ENCODE measurements around the gene DFFB.

DFFB gene

DNA sequence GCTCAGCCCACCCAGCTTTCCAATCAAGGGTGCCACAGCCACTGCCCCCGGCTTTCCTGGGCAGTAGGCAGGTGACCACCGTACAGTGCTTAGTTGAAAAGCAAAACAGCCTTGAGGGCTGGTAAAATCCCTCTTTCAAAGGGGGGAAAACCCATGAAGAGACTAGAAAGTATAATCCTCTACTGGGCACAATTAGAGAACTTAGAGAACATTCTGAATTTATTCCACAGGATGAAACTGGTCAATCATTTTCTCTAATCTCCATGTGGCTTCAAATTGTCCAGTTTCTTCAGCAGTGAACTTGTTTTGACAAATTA, 45.7 kb upstream of the DFFB start:
- no peak overlapping the region for H3K4me3 ChIP-seq (replicated peaks; ENCODE audit: insufficient read depth, low read length)
- no peak for DNase-seq (ENCODE audit: low read depth in 1 of 2, low spot score in 1 of 2)
- TF ChIP-seq SPI1 (IDR thresholded peaks at IDR 0.05; ENCODE audit: borderline replicate concordance, low read depth): no peak
- no peaks in the 10 kb centered on the region for H3K27me3 ChIP-seq (ENCODE audit: insufficient read depth, poor library complexity, severe bottlenecking)
- no peak overlapping the region for H3K27ac ChIP-seq (replicated peaks)

DNA sequence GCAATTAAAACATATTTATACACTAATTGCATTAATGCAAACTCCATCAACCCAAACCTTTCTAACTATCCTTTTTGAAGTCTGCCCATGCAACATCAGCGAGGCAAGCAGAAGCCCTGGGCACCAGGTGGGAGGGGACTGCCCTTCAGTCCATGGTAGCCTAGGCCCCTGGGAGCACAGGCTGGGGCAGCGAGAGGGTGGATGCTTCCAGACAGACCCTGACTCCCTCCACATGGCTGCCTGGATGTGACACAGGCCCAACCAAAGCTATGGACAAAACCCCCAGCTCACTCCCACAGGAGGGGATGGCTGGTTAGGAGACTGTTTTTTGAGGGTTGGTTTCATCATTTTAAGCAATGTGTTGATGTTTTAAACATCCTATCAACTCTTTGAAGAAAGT, 43.2 kb upstream of the DFFB start:
- H3K27ac ChIP-seq (replicated peaks): no peak overlapping the region
- no peak for TF ChIP-seq POLR2AphosphoS5 (IDR thresholded peaks at IDR 0.05; ENCODE audit: low read depth)
- TF ChIP-seq, protein P1, sequence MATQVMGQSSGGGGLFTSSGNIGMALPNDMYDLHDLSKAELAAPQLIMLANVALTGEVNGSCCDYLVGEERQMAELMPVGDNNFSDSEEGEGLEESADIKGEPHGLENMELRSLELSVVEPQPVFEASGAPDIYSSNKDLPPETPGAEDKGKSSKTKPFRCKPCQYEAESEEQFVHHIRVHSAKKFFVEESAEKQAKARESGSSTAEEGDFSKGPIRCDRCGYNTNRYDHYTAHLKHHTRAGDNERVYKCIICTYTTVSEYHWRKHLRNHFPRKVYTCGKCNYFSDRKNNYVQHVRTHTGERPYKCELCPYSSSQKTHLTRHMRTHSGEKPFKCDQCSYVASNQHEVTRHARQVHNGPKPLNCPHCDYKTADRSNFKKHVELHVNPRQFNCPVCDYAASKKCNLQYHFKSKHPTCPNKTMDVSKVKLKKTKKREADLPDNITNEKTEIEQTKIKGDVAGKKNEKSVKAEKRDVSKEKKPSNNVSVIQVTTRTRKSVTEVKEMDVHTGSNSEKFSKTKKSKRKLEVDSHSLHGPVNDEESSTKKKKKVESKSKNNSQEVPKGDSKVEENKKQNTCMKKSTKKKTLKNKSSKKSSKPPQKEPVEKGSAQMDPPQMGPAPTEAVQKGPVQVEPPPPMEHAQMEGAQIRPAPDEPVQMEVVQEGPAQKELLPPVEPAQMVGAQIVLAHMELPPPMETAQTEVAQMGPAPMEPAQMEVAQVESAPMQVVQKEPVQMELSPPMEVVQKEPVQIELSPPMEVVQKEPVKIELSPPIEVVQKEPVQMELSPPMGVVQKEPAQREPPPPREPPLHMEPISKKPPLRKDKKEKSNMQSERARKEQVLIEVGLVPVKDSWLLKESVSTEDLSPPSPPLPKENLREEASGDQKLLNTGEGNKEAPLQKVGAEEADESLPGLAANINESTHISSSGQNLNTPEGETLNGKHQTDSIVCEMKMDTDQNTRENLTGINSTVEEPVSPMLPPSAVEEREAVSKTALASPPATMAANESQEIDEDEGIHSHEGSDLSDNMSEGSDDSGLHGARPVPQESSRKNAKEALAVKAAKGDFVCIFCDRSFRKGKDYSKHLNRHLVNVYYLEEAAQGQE (IDR thresholded peaks at IDR 0.05; ENCODE audit: insufficient replicate concordance, low read depth): no peak
- no peak for TF ChIP-seq GABPA (IDR thresholded peaks at IDR 0.05; ENCODE audit: low read depth)
- no peak for TF ChIP-seq SPI1 (IDR thresholded peaks at IDR 0.05; ENCODE audit: borderline replicate concordance, low read depth)
- no peak overlapping the region for H3K4me3 ChIP-seq (replicated peaks; ENCODE audit: insufficient read depth, low read length)
- H3K27me3 ChIP-seq (ENCODE audit: insufficient read depth, poor library complexity, severe bottlenecking): no peaks in the 10 kb centered on the region
- DNase-seq (ENCODE audit: low read depth in 1 of 2, low spot score in 1 of 2): no peak

DNA sequence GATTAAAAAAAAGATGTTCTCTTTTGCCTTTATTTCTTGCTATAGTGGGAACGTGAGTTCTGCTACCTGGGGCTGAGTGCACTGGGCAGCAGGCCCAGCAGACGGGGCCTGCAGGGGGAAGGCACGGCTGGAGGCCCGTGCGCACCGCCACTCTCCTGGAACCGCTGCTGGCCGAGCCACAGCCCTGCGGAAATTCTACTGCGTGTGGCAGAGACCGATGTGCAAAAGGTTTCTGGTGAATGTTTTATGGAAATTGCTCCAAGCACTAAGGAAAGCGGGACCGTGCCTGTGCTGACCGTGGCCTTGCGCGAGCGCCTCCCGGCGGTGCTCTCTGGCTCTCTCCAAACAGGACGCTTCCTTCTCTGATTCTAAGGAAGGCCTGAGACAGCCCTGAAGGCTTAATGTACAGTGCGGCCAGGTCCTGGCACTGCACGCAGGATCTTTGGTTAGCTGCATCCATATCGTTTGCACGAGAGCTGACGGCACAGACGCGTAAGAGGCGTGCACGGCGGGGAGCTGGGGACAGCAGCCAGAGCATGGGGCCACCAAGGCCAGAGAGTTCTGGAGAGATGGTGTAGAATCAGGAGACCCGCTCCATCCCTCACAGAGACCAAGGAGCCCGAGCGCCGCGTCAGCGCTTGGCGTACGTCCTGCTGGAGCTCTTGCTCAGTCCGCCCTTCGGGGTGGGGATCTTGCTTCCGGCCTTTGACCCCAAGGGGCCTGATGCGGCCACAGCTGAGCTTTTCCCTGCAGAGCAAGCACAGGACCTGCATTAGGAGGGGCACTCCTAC, 42.3 kb upstream of the DFFB start:
- Histone ChIP-seq H3K27me3 (ENCODE audit: insufficient read depth, poor library complexity, severe bottlenecking) (no peaks in the 10 kb centered on the region), H3K27ac (replicated peaks) (no peak overlapping the region), H3K4me3 (replicated peaks; ENCODE audit: insufficient read depth, low read length) (no peak overlapping the region)
- no peak for DNase-seq (ENCODE audit: low read depth in 1 of 2, low spot score in 1 of 2)
- TF ChIP-seq, protein P2, sequence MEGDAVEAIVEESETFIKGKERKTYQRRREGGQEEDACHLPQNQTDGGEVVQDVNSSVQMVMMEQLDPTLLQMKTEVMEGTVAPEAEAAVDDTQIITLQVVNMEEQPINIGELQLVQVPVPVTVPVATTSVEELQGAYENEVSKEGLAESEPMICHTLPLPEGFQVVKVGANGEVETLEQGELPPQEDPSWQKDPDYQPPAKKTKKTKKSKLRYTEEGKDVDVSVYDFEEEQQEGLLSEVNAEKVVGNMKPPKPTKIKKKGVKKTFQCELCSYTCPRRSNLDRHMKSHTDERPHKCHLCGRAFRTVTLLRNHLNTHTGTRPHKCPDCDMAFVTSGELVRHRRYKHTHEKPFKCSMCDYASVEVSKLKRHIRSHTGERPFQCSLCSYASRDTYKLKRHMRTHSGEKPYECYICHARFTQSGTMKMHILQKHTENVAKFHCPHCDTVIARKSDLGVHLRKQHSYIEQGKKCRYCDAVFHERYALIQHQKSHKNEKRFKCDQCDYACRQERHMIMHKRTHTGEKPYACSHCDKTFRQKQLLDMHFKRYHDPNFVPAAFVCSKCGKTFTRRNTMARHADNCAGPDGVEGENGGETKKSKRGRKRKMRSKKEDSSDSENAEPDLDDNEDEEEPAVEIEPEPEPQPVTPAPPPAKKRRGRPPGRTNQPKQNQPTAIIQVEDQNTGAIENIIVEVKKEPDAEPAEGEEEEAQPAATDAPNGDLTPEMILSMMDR (IDR thresholded peaks at IDR 0.05; ENCODE audit: insufficient read depth, low read length): no peak
- TF ChIP-seq, protein P1 (IDR thresholded peaks at IDR 0.05; ENCODE audit: insufficient replicate concordance, low read depth): no peak
- no peak for TF ChIP-seq SPI1 (IDR thresholded peaks at IDR 0.05; ENCODE audit: borderline replicate concordance, low read depth)
- TF ChIP-seq POLR2AphosphoS5 (IDR thresholded peaks at IDR 0.05; ENCODE audit: low read depth): no peak

DNA sequence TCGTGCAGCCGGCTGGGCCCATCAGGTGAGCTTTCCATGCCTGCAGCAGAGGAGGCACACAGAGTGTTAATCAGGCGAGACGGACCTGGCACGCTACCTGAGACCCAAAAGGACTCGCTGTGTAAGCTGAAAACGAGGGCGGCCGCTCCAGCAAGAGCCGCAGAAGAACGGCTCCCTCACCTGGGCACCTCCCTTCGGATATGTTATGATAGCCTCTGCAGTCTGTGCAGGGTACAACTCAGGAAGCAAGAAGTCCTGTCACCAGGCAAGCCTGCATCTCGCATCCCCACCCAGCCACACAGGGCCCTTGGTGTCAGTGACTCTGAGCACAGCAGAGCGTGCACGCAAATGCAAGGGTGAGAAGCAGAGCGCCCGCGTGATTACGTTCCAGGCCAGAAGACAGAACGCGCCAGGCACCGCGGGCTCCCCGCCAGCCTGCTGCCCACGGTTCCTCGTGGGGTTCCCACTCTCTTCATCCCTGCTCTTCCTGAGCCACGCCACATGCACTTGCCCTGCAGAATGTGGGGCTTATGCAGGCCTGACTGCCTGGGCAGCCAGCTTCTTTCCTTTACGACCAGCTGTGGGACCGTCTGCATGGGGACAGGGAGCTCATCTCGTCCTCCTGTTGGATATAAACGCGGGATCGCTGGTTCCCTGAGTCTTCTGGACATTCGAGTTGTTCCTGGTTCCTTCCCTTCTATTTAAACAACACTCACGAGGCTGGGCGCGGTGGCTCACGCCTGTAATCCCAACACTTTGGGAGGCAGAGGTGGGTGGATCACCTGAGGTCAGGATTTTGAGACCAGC, 40.7 kb upstream of the DFFB start:
- TF ChIP-seq, protein P1 (IDR thresholded peaks at IDR 0.05; ENCODE audit: insufficient replicate concordance, low read depth): no peak
- DNase-seq (ENCODE audit: low read depth in 1 of 2, low spot score in 1 of 2): no peak
- no peak overlapping the region for H3K4me3 ChIP-seq (replicated peaks; ENCODE audit: insufficient read depth, low read length)

More for the DNA sequence above, 40.7 kb upstream of the DFFB start:
- Histone ChIP-seq H3K27me3 (ENCODE audit: insufficient read depth, poor library complexity, severe bottlenecking) (no peaks in the 10 kb centered on the region), H3K27ac (replicated peaks) (no peak overlapping the region)
